Renal cortical epithelial cell (primary cell): ENCODE data around the gene KCNE4. TPM values are rescaled to one million over a fixed set of nuclear protein-coding genes. Genes with fewer than 3 reads are reported as not detected.

Experiments
- DNase-seq: peaks from one replicate; pipeline ENCODE4 v3.0.0-alpha.2; 2011; ENCODE audit warnings: low read depth
- total RNA-seq: library from RNA; depleted of rRNA; stranded (reverse); fragments of >200 nt; gene quantifications from 2 replicates; pipeline ENCODE4 v1.2.3, GENCODE V29; 2014

Gene KCNE4
- total RNA-seq, 1 donor from 2014 or later: 0.05 TPM

GRCh38 chr2:223084873-223085272, 32.9 kb downstream of the KCNE4 start:
- DNase-seq: peak; percentile 37

- DNase-seq: no peak
These were observed 34.5 kb downstream of the KCNE4 start for GRCh38 chr2:223086370-223086981.

DNA sequence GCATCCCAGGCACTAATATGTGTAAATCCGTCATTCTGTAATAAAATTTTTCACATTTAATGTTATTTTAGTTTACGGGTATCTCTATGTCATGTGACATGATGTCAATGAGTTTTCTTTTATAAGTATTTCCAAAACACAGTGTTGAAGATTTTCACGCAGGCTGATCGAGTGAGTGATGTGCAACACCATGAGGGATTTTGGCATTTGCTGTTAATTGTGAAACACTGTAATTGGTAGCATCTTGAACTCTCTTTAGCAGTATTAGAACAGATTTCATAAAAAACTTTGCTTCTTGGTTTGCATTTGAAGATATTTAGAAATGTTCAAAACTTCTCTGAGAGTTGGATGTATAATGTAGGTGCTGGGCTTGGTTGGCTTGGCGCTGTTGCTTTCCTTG, 35.5 kb downstream of the KCNE4 start:
- DNase-seq: no peak

GRCh38 chr2:223088866-223089265, 36.9 kb downstream of the KCNE4 start:
- no peak for DNase-seq

DNA sequence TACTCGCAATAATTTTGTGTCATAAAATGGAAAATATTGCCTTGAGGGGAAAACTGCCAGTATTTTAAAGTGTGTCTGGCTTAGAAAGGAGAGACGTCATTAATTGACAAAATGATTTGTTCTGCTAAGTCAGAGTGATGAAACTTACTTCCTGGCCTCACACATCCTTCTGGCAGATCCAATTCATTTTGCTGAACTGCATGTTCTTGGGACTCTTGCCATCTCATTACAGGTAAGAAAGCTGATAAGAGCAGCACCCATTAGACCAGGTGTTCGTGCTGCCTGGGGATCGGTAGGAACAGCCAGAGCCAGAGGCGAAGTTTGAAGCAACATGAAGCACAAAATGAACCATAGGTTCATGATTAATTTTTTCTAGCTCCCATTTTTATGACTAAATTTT, 38.0 kb downstream of the KCNE4 start:
- no peak for DNase-seq

DNA sequence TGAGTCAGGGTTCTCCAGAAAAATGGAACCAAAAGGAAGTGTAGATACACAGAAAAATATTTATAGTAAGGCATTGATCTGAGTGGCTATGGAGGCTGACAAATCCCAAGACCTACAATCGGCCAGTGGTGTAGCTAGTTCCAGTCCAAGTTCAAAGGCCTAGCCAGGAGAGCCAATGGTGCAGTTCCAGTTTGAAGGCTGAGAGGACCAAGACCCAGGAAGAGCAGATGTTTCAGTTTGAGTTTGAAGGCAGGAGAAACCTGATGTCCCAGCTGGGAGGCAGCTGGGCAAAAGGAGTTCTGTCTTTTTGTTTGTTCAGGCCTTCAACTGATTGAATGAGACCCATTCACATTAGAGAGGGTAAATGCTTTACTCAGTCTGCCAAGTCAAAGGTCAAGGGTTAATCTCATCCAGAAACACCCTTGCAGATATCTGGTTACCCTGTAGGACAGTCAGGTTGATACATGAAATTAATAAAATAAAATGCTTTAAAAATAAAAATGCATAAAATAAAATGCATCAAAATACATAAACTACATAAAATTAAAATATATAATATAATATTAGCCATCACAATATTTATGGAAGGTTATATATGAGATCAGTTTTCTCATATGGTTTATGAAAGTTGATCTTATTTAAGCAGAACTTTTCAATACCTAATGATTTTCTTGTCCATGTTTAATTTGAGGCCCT, 38.7 kb downstream of the KCNE4 start:
- DNase-seq: no peak

- DNase-seq: no peak
These were observed 40.7 kb downstream of the KCNE4 start for GRCh38 chr2:223092667-223093066.

DNA sequence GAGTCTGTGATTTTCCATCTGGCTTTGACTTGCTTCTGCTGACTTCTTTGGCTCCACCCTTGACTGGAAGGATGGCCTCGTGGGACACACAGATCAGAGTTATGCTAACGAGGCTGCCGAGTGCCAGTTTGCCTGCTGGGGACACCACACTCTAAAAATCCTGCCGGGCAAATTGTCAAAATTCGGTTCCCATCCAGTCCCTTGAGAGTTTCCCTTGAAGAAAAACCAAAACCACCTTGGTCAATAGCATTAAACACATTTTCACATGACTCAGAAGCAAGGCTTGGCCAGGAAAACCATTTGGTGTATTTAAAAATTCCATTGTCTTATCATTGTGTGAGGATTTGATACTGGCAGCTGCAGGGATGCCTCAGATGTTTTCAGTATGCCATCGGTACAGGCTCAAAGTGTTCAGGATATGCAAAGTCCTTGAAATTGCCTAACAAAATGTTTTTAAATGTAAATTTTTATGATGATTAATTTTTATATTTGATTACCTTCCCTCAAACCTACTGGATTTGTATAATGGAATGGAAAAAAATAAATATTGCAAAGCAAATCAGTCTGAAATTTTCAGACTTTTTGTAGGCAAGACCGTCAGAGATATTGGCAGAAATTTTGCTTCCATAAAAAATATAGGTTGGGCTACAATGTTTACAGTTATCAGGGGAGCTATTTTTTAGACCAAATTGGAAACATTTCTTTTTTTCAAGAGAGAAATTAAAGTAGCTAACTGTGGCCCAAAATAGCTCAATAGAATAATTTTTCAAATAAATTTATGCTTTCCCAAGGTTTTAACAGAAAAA, 41.6 kb downstream of the KCNE4 start:
- DNase-seq: peak; percentile 39

- DNase-seq: no peak
These were observed 43.2 kb downstream of the KCNE4 start for GRCh38 chr2:223095207-223095606.

DNA sequence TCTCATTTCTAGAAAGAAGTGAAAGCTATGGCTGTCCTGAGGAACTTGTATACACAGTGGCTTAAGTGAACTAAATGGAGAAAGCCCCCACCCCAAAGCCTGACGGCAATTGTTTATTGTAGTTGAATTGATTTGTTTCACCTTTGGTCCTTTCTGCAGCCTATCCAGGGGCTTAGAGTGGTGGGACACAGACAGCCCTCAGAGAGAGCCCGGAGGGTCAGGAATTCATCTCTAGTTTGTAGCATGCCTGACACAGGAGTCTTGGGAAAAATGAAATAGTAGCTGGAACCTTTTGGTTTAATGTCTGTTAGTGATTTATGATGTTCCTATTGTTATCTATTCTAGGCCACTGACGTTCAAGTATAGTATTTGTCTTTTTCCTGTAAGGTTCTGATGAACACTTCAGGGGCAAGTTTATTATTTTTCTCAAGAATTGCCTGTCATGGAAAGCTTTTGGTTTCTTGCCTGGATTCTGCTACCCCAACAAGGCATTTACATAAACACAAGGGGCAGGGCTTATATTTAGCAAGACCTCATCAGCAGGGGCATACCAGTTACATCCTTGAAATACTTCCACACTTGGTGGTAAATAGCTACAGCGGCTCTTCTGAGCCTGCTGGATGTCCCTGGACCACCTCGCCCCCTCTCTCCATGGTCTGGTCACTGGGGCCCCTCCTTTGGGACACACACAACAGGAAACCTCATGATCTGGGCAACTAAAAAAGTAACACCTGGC, 44.4 kb downstream of the KCNE4 start:
- no peak for DNase-seq

DNA sequence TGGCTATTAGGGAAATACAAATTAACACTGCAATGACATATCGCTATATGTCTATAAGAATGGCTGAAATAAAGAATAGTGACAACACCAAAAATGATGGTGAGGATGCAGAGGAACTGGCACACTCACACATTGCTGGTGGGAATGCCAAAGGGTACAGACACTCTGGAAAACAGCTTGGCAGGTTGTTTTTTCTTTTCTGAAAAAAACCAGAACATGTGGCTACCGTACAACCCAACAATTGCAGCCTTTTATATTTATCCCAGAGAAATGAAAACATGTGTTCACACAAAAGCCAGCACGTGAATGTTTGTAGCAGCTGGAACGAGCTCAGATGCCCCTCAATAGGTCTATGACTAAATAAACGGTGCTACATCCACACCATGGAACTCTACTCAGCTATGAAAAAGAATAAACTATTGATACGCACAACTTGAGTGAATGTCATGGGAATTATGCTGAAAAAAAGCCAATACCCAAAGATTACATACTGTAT, 45.9 kb downstream of the KCNE4 start:
- no peak for DNase-seq

GRCh38 chr2:223099561-223099960, 47.6 kb downstream of the KCNE4 start:
- no peak for DNase-seq

GRCh38 chr2:223100061-223100511, 48.1 kb downstream of the KCNE4 start:
- no peak for DNase-seq

GRCh38 chr2:223101340-223102039, 49.5 kb downstream of the KCNE4 start:
- DNase-seq: peak; percentile 45

- no peak for DNase-seq
These were observed 50.0 kb downstream of the KCNE4 start for GRCh38 chr2:223102040-223102400.

GRCh38 chr2:223102450-223102849, 50.5 kb downstream of the KCNE4 start:
- no peak for DNase-seq

DNA sequence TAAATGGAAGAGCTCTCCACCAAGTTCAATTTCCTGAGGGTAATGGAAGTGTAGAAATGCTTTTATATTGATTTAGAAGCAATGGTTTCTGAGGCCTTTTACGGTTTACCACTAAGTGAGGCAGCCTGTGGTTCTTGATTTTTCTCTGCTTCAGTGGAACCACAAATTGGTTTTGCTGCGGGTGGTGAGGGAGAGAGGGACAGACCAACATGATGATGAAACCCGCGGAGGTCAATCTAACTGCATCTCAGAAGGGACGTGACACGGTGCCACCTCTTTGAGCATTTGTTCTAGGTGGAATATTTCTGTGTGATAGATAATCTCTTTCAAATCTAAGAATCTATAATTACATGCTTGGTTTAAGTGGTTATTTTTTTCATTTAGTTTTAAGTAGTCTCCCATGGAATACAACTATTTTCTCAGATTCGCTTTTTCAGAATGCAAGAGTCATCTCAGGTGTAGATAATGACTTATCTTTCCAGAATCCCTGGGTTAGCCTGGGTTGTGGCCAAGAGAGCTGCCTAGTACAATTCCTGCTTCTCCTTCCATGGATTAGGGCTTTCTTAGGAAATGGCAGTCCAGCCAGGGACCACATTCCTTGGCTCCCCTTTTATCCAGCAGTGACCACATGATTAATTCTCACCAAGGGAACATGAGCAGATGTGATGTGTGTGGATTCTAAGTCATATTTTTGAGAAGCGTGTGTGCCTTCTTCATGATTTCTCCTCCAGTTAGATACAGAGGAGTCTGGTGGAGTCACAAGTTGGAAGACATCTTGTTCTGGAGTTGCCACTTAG, 52.5 kb downstream of the KCNE4 start:
- DNase-seq: no peak
